NCI-H2029 treated with DMSO at 0.1 percent for 48 hours (cell line): ENCODE results near the gene NODAL.
"Not testable (repeated sequence)": the region's sequence is repeated elsewhere in the genome, so short reads cannot be mapped to it uniquely, and the experiment has no call there.

Experiments
- DNase-seq: peaks from one replicate; lab custom pipeline; 2025; lab: John Stamatoyannopoulos, UW

Gene NODAL

DNA sequence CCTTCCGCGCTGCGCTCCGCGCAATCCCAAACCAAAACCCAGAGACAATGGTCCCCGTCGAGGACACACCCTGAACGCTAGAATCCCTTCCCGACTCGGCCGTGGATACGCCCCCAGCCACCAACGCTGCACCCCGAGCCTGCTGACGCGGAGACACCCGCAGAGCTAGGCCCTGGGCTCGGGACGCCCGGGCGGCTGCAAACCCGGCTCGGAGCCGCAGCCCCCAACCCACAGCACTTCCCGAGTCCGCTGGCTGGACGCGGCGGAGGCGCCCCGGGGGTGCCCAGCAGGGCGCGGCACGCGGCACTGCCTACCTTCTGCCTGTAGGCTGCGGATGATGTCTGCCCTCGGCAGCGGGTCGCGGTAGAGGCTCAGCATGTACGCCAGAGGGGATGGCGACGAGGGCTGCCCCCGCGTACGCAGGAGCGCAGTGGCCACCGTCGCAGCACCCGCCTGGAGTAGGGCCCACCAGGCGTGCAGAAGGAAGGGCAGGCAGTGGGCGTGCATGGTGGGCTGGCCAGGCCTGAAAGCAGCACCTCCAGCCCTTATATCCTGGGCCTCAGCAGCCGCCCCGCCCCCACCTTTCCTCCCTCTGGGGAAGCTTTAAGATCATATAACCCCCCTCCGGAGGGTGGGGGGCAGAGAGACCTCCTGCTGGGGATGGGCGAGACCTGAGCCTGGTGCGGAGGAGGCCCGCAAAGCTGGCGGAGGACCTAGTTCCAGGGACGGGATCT is at the start of gene NODAL:
Gene NODAL, minus strand, starts transcription at position 521 of the 734 bp plus-strand sequence. Its CDS starts 14 bp downstream, at position 507.
- no peak for DNase-seq

- no peak for DNase-seq
Measured at GRCh38 chr10:70490142-70490541, 48.7 kb upstream of the NODAL start.

DNA sequence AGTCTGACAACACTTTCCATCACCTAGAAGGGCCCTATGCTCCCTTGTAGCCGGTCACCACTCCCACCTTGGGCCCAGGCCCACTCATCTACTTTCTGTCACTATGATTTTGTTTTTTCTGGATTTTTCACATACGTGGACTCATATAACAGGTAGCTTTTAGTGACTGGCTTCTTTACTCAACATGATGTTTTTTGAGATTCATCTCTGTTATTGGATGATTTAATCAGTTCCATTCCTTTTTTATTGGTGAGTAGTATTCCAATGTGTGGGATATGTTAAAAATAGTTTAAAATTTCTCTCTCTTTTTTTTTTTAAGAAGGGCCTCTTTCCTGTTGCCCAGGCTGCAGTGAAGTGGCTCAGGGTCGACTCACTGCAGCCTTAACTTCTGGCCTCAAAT is 46.3 kb upstream of the NODAL start:
- DNase-seq: no peak

GRCh38 chr10:70483872-70484271 is 42.4 kb upstream of the NODAL start:
- not testable (repeated sequence) for DNase-seq

DNA sequence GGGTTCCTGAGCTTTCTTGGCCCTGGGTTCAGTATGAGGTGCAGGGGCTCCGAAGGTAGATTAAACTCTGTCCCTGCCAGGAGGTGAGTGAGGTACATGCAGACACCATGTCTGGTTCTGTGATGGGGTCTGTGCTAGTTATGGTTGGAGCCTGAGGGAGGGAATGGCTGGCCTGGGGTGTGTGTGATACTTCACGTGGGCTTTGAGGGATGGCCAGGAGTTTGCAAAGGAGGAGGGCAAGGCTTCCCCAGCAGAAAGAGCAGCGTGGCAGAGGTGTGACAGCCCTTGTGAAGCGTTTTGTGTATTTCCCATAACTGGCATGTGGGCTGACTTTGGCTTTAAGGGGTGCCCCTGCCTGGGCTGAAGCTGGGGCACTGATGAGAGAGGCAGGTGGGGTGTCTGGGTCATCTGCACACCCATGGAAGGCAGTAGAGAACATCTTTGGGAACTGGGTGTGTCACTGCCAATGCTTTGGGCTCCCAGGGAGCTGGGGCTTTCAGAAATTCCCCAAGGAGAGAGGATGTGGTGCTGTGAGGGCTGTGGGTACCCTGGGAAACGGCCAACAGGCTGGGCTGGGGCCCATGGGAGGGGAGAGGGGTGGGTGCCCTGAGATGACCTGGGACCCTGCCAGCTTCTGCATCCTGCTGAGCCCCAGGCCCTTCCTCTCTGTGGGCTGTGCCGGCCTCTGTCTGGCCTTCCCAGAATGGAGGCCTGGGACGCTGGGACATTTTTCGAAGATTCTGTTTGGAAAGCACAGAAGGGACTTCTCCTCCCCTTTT is 41.7 kb upstream of the NODAL start:
- DNase-seq: no peak

GRCh38 chr10:70481831-70482530 is 40.5 kb upstream of the NODAL start:
- no peak for DNase-seq

- no peak for DNase-seq
Measured at GRCh38 chr10:70481105-70481504, 39.6 kb upstream of the NODAL start.

DNA sequence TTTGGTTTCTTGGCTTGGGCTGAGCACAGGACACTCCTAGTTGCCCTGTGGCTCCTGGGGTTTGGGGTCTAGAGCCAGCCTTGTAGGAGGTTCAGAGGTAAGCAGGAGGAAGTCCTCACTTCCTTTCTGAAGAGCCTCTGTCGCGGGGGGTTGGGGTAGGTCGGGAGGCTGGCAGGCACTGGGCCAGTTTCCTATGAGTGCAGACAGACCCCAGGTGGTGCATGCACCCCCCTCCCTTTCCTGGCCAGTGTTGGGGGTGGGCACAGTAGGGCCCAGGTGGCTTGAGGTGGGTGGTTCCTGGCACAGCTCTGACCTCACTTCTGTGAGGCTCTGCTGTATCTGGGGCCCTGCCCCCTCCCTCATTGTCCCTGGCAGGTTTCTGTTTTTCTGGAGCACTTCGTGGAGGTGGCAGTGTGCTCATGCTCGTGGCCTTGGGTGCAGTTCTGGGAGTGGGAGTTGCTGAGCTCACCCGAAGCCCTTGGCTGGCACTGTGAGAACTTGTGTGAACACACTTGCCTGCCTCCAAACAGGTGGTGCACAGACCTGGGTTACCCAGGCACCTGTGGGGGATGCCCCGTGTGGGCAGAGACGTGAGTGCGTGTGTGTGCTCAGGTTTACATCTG is 38.9 kb upstream of the NODAL start:
- no peak for DNase-seq

DNA sequence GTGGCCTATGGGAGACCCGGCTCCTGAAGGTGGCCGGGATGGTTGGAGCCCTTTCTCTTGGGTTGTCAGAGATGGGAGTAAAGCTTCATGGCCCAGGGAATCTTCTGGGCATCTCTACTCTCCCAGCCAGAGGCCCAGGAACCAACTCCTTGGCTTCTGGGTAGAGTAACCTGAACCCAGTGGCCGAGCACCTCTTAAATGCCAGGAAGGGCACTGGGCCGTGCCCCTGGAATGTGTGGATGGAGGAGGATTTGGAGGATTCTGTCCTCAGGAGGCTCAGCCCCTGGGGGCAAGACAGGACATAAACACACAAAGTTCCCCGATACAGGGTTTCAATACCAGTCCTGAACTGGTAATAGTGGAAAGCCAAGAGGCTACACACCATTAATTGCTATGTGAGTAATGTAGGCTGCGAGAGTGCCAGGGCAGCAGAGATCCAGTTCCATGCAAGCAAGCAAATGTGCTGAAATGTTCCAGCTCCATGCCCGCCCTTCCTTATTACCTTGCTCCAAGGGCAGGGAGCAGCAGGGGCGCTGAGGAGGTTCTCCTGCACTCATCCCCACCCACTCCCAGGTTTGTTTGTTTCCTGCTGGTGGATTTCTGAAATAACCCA is 38.3 kb upstream of the NODAL start:
- DNase-seq: no peak

DNA sequence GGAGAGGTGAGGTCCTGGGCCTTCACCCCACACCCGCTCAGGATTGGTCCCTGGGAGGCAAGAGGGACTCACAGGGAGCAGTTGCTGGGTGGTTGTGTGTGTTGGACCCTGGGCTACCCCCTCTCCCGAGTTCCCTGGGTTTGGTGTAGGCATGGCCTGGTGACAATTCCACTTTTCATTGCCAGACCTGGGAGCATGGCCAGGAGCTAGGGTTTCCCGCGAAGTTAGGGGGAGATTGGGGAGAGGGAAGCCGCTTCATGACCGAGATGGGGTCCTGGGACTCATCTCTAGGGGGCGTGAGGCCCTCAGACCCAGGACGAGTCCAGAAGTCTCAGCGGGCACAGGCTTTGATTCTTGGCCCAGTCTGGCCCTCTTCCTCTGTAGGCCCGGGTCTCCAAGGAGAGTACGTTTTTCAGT is 37.7 kb upstream of the NODAL start:
- no peak for DNase-seq

DNA sequence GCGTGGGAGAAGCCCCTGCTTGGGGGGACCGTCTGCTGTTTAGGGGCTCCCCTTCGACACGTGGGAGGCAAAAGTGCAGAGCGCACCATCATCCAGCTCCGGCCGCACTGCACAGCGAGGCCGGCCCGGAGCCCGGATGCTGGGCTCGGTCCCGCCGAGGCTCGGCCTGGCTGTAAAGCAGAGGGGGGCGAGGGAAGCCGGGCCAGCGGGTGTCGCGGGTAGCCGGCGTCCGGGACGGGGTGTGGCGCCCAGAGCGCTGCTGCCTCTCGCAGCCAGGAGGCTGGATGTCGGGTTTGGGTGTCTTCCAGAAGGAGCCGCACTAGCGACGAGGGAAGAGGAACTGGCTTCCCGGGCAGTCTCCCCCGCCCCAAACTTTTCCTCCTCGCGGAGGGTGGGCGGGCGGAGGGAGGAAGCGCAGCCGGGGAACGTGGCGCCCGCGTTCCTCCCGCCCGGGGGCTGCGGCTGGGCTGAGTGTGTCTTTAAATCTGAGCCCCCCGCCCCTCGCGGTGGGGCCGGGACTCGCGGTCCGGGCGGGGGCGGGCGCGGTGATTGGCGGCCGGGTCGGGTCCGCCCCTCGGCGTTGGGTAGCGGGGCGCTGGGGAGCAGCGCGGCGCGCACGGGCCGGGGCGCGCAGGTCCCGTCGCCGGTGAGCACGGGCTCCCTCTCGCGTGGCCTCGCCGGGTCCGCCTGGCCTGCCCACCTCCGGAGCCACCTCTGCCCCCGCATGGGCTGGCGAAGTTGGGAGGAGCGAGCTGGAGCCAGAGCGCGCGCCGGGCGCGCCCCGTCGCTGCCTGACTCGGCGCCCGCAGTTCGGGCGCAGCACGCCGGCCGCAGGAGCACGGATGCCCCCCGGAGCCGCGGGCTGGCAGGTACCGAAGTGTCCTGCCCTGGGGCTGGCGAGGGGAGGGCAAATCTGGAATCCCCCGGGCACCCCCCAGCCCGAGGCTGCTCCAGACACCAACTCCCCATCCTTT is 37.0 kb upstream of the NODAL start, which contains the start of gene PALD1:
Gene PALD1, plus strand, starts transcription at position 577 of the 974 bp plus-strand sequence. CDS start 47,185 bp downstream, outside the sequence.
- DNase-seq: no peak

GRCh38 chr10:70477661-70478162 is 36.2 kb upstream of the NODAL start:
- no peak for DNase-seq

- DNase-seq: no peak
Measured at GRCh38 chr10:70476249-70477035, 35.0 kb upstream of the NODAL start.

DNA sequence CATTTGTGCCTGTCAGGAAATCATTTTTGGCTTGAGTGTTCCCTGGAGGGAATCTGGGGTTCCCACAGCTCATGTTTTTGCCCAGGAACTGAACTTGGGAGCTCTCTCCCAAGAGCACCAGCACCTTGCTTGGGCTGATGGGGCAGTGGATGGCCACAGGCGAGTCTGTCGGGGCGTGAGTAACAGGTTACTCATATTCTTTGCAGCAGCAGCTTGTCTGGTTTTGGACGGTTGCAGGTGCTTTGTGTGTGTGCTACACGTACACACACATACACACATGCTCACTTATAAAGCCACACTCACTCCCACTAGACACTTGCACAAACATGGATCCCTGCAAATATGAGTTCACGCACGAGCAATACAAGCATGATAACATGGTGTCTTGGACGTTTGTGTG is 34.2 kb upstream of the NODAL start:
- DNase-seq: no peak

DNA sequence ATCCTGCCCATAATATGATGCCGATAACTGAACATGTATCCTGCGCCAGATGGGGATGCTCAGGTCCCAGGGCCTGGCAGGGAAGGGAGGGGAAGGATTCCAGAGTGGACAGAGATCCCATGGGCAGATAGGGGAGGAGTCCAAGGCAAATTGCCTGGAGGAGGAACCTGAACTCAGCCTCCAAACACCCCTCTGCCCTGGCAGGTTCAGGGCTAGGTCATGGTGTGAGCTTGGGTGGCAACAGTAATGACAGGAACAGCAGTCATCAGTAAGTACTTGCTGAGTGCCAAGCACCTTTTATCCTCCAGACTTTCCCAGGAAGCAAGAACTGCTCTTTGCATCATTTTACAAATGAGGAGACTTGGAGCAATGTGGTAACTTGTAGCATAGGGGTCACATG is 33.3 kb upstream of the NODAL start:
- no peak for DNase-seq

GRCh38 chr10:70472799-70473454 is 31.4 kb upstream of the NODAL start:
- no peak for DNase-seq

GRCh38 chr10:70466951-70467350 is 25.5 kb upstream of the NODAL start:
- no peak for DNase-seq

GRCh38 chr10:70465832-70466231 is 24.4 kb upstream of the NODAL start:
- DNase-seq: no peak

- no peak for DNase-seq
Measured at GRCh38 chr10:70465278-70465677, 23.8 kb upstream of the NODAL start.
